Activated CD8-positive, alpha-beta memory T cell treated with anti-CD3 and anti-CD28 coated beads for 1 hour (primary cell): ENCODE results near the gene SMIM41.

Source experiments
- DNase-seq, 2 donors: peaks; one replicate each; pipeline ENCODE4 v3.0.0-alpha.2; 2020; ENCODE audit warnings: low read depth in 1 of 2; ENCODE audit errors: extremely low read depth in 1 of 2

The SMIM41 gene

GRCh38 chr12:52145228-52146088, 66.0 kb downstream of the SMIM41 start:
- DNase-seq = no peak

GRCh38 chr12:52146089-52146821, 66.8 kb downstream of the SMIM41 start:
- DNase-seq = no peak

- DNase-seq = no peak
Observed at GRCh38 chr12:52146822-52147366, 67.4 kb downstream of the SMIM41 start.

- no peak for DNase-seq
Observed at GRCh38 chr12:52147367-52147963, 68.0 kb downstream of the SMIM41 start.

GRCh38 chr12:52147964-52148463, 68.5 kb downstream of the SMIM41 start:
- DNase-seq = no peak

GRCh38 chr12:52148464-52149181, 69.1 kb downstream of the SMIM41 start:
- no peak for DNase-seq

GRCh38 chr12:52149182-52149641, 69.7 kb downstream of the SMIM41 start:
- no peak for DNase-seq

- DNase-seq = no peak
Observed at GRCh38 chr12:52149651-52150241, 70.2 kb downstream of the SMIM41 start.

GRCh38 chr12:52151153-52151836, 71.8 kb downstream of the SMIM41 start:
- DNase-seq = no peak

- DNase-seq = peak; percentile 19 to 60
Observed at GRCh38 chr12:52151837-52152783, 72.6 kb downstream of the SMIM41 start.

GRCh38 chr12:52152905-52153317, 73.4 kb downstream of the SMIM41 start:
- DNase-seq = no peak

- DNase-seq = no peak
Observed at GRCh38 chr12:52155048-52155868, 75.8 kb downstream of the SMIM41 start.

GRCh38 chr12:52156311-52156710, 76.8 kb downstream of the SMIM41 start:
- DNase-seq = no peak

GRCh38 chr12:52156757-52157565, 77.5 kb downstream of the SMIM41 start:
- peak; percentile 20 to 54 for DNase-seq

GRCh38 chr12:52157566-52158150, 78.2 kb downstream of the SMIM41 start:
- no peak for DNase-seq
